GM06990 (cell line): ENCODE data around the gene CLHC1.

Experiments used
- DNase-seq: peaks from one replicate; pipeline ENCODE4 v3.0.0-alpha.2; 2011; ENCODE audit not compliant: insufficient read length; ENCODE audit errors: extremely low read depth
- H3K27me3 ChIP-seq: replicated peaks from 2 replicates; pipeline ENCODE4 v1.6.0; 2011; ENCODE audit warnings: low read length; ENCODE audit not compliant: control insufficient read depth, insufficient read depth
- H3K36me3 ChIP-seq: 2 replicates; pipeline ENCODE4 v1.5.1; 2011; ENCODE audit warnings: low read length; ENCODE audit not compliant: control insufficient read depth, insufficient read depth
- H3K4me3 ChIP-seq: replicated peaks from 2 replicates; pipeline ENCODE4 v1.5.1; 2011; ENCODE audit warnings: low read depth, mild to moderate bottlenecking, control low read depth, low read length
- CTCF ChIP-seq: IDR thresholded peaks from 2 replicates; pipeline ENCODE4 v1.5.1; 2011; ENCODE audit warnings: low read length, control low read depth, mild to moderate bottlenecking, inconsistent platforms; ENCODE audit not compliant: insufficient read depth, poor library complexity, severe bottlenecking

Gene CLHC1

GRCh38 chr2:55141572-55142413 is 90.3 kb downstream of the CLHC1 start:
- H3K36me3 ChIP-seq, result no peaks in the 10 kb centered on the region
- no peak for DNase-seq
- no peak overlapping the region for H3K4me3 ChIP-seq
- no peaks in the 10 kb centered on the region for H3K27me3 ChIP-seq
- no peak for TF ChIP-seq CTCF

GRCh38 chr2:55140316-55141219 is 91.5 kb downstream of the CLHC1 start:
- no peaks in the 10 kb centered on the region for H3K36me3 ChIP-seq
- H3K4me3 ChIP-seq, result no peak overlapping the region
- TF ChIP-seq CTCF, result no peak
- no peak for DNase-seq
- H3K27me3 ChIP-seq, result no peaks in the 10 kb centered on the region

GRCh38 chr2:55139305-55139704 is 92.8 kb downstream of the CLHC1 start:
- H3K4me3 ChIP-seq, result no peak overlapping the region
- no peaks in the 10 kb centered on the region for H3K36me3 ChIP-seq
- DNase-seq, result no peak
- H3K27me3 ChIP-seq, result no peaks in the 10 kb centered on the region
- no peak for TF ChIP-seq CTCF

- no peak for TF ChIP-seq CTCF
- no peaks in the 10 kb centered on the region for H3K27me3 ChIP-seq
- H3K4me3 ChIP-seq, result no peak overlapping the region
- DNase-seq, result no peak
- H3K36me3 ChIP-seq, result no peaks in the 10 kb centered on the region
These were observed 93.2 kb downstream of the CLHC1 start for GRCh38 chr2:55138882-55139229.

GRCh38 chr2:55138014-55138881 is 93.8 kb downstream of the CLHC1 start:
- no peak for TF ChIP-seq CTCF
- DNase-seq, result no peak
- Histone ChIP-seq H3K4me3 (no peak overlapping the region), H3K27me3 (no peaks in the 10 kb centered on the region), H3K36me3 (no peaks in the 10 kb centered on the region)
